Brain microvascular endothelial cell (primary cell): ENCODE measurements around the gene RBM4B.

Experiments used
- DNase-seq: peaks from one replicate; pipeline ENCODE4 v3.0.0-alpha.2; 2020
- H3K27ac ChIP-seq: fragments of 250-450 bp; sonication (Bioruptor Pico); 2 replicates; pipeline ENCODE4 v1.5.1; 2020; ENCODE audit warnings: mild to moderate bottlenecking, moderate library complexity
- H3K27me3 ChIP-seq: fragments of 250-450 bp; sonication (Bioruptor Pico); replicated peaks from 2 replicates; pipeline ENCODE4 v1.5.1; 2020; ENCODE audit warnings: mild to moderate bottlenecking
- H3K36me3 ChIP-seq: fragments of 250-450 bp; sonication (Bioruptor Pico); replicated peaks from 2 replicates; pipeline ENCODE4 v1.5.1; 2020; ENCODE audit warnings: mild to moderate bottlenecking
- H3K4me3 ChIP-seq: 2 replicates; pipeline ENCODE4 v1.5.1; 2011; ENCODE audit warnings: low read depth, mild to moderate bottlenecking, control low read depth, low read length, moderate library complexity
- in situ Hi-C: cut with HindIII; loops from 2 replicates; pipeline ENCODE4 v1.10.0; 2017; ENCODE audit warnings: low sequenced_read_pairs, low pct_ligation_motif_present
- TF ChIP-seq, protein P1 (sequence below): IDR thresholded peaks from 2 replicates; pipeline ENCODE4 v1.5.1; 2011; ENCODE audit warnings: low read depth, mild to moderate bottlenecking, moderate library complexity, low read length, control low read depth, inconsistent platforms; ENCODE audit errors: missing control alignments

Gene RBM4B

DNA sequence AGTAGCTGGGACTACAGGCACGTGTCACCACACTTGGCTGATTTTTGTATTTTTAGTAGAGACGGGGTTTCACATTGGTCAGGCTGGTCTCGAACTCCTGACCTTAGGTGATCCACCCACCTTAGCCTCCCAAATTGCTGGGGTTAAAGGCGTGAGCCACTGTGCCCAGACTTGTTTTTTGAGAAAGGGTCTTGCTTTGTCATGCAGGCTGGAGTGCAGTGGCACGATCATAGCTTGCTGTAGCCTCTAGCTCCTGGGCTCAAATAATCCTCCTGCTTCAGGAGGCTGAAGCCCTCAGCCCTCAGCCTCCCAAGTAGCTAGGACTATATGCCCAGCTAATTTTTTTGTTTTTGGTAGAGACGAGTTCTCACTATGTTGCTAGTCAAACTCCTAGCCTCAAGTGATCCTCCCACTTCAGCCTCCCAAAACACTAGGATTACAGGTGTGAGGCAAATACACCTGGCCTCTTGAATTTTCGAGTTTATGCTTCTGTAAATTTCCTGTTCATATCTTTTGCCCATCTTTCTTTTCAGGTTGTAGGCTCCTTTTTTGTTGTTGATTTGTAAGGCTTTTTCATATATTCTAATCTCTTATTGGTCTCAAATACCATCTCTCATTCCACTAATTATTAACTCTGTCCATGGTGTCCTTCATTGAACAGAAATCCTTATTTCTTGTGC is 3.4 kb upstream of the RBM4B start:
- in situ Hi-C loops: no loop called here
- H3K27ac ChIP-seq: no peak overlapping the region
- H3K27me3 ChIP-seq: no peaks in the 10 kb centered on the region
- H3K36me3 ChIP-seq: peaks cover 3% of the 10 kb centered on the region
- TF ChIP-seq, protein P1, sequence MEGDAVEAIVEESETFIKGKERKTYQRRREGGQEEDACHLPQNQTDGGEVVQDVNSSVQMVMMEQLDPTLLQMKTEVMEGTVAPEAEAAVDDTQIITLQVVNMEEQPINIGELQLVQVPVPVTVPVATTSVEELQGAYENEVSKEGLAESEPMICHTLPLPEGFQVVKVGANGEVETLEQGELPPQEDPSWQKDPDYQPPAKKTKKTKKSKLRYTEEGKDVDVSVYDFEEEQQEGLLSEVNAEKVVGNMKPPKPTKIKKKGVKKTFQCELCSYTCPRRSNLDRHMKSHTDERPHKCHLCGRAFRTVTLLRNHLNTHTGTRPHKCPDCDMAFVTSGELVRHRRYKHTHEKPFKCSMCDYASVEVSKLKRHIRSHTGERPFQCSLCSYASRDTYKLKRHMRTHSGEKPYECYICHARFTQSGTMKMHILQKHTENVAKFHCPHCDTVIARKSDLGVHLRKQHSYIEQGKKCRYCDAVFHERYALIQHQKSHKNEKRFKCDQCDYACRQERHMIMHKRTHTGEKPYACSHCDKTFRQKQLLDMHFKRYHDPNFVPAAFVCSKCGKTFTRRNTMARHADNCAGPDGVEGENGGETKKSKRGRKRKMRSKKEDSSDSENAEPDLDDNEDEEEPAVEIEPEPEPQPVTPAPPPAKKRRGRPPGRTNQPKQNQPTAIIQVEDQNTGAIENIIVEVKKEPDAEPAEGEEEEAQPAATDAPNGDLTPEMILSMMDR: no peak
- no peak for DNase-seq
- H3K4me3 ChIP-seq: no peak overlapping the region

DNA sequence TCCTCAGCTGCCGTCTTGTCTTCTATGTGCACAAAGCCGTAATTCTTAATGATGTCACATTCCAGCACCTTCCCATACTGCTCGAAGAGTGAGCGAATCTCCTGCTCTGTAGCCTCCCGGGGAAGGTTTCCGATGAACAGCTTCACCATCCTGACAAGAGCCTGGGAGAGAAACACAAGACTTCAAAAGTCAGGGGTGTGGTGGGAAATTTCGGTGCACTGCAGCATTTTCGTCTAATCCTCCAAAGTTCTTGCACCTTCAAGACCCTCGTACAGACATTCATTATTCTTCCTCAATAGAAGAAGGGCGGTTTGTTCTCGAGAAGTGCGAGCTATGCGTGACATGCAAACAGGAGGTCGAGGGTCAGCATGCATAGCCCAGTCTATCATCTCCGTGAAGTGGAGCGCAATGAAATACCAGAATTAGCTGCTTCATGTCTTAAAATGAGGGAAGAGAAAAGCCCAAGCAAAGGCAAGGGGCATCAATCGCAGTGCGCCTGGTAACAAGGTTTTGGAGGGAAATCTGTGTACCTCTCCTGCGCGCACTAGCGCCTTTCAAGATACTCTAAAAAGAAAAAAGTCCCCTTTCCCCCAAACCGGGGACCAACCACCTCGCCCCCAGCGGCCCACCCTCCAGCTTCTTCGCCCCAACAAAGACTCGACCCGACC is 622 bp downstream of the RBM4B start:
- in situ Hi-C loops: no loop called here
- peak overlapping the region; percentile 91 for H3K27ac ChIP-seq
- no peaks in the 10 kb centered on the region for H3K27me3 ChIP-seq
- no peak for DNase-seq
- H3K36me3 ChIP-seq: peaks cover 6% of the 10 kb centered on the region
- TF ChIP-seq, protein P1: no peak
- peak overlapping the region; percentile 80 for H3K4me3 ChIP-seq

DNA sequence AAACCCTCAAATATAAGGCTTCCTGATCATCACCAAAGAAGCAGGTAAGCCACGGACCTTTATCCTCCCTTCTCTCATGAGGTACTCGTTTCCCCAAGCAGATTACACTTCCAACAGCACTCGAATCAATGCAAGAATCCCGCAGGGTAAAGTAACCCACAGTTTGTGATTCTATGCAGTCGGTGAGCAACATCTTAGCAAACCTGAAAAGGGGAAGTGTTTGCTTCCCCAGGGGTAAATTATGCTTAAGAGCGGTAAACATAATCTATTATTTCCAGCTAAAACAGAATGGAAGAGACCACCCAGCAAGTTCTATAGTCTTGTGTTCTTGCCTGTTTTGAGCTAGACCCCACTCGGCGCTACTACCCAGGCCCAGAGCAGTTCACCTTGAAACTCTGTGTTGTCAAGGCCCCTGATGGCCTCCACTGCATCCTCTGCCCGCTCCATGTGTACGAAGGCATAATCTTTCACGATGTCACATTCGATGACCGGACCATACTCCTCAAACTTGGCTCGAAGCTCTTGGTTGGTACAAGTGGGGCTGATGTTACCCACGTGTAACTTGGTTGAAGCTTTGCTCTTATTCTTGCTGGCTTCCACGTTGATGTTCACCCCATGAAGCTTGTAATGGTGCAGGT is 1.3 kb downstream of the RBM4B start:
- Histone ChIP-seq H3K36me3 (peaks cover 6% of the 10 kb centered on the region), H3K27ac (no peak overlapping the region), H3K27me3 (no peaks in the 10 kb centered on the region), H3K4me3 (peak overlapping the region; percentile 17)
- TF ChIP-seq, protein P1: no peak
- in situ Hi-C loops: no loop called here
- DNase-seq: no peak

DNA sequence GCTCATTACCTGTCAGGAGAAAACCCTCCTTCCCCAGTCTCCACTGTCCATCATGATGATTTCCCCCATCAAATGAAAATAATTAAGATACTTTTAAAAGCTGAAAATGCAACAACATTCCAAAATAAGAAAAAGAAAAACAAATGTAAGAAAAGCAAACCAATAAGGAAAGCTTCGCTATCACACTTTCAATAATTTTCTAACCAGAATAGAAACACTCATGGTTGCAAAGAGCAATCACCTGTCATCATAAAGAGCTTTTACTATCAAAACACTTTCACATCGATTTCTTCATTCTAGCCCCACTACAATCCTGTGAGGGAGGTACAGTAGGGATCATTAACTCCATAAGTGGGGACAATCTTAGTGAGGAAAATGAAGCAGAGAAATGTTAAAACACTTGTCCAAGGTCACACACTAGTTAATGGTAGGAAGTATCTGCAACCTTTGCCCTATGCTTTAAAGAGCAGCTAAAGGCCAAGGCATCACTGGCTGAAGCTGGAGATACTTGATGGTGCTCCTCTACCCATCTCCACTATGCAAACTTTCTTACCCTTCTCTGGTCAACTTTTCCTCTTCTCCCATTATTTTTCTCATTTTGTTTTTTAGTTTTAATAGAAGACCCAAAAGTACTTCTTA is 2.6 kb downstream of the RBM4B start:
- TF ChIP-seq, protein P1: no peak
- H3K27me3 ChIP-seq: no peaks in the 10 kb centered on the region
- H3K4me3 ChIP-seq: no peak overlapping the region
- in situ Hi-C loops: no loop called here
- peaks cover 6% of the 10 kb centered on the region for H3K36me3 ChIP-seq
- H3K27ac ChIP-seq: no peak overlapping the region
- DNase-seq: no peak

DNA sequence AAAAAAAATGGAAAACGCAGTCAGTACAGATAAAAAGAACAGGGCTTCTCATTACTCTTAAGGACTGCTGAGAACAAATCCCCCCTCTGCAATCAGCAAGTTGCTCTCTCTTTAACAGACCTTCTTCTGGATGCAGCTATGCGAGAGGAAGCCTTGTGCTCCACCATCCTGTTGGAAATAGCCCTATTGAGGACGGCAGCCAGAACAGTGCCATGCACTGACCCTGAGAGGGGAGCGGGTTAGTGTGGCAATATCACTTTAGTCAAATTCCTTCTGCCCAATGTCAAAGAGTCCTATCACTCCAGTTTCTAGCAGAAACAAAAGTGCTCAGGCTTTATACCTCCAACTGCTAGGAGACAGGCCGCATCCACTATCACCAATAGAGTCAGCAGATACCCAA is 6.9 kb downstream of the RBM4B start:
- H3K4me3 ChIP-seq: no peak overlapping the region
- in situ Hi-C loops: no loop called here
- peaks cover 26% of the 10 kb centered on the region for H3K36me3 ChIP-seq
- H3K27me3 ChIP-seq: no peaks in the 10 kb centered on the region
- H3K27ac ChIP-seq: no peak overlapping the region
- DNase-seq: no peak
- TF ChIP-seq, protein P1: no peak
